Measurements from ENCODE around the gene ADAMTS9. TPM values are rescaled to one million over a fixed set of nuclear protein-coding genes. Genes with fewer than 3 reads are reported as not detected.

The ADAMTS9 gene
- total and polyA plus RNA-seq, 9 of the 15 experiments (the other 6 are each of a cell fraction or from before 2014, with no cell fraction given), result 0.05 to 0.32 (median 0.13) TPM; not detected in 2

- TF ChIP-seq MYC (IDR thresholded peaks at IDR 0.05; ENCODE audit: low read depth, low read length), result no peak
- TF ChIP-seq MYC (CRISPR knock-in tag; IDR thresholded peaks at IDR 0.05; ENCODE audit: borderline replicate concordance, low read depth), result no peak
- no peak for TF ChIP-seq RAD21 (CRISPR knock-in tag; conservative IDR thresholded peaks at IDR 0.05 in 1 of 2, IDR thresholded peaks at IDR 0.05 in 1 of 2)
- no peak for TF ChIP-seq HDGF (IDR thresholded peaks at IDR 0.05)
- no peak for TF ChIP-seq ZNF644 (tag; IDR thresholded peaks at IDR 0.05; ENCODE audit: low read depth)
These were observed 41.2 kb upstream of the ADAMTS9 start (continued) for GRCh38 chr3:64728994-64729393.

- in situ Hi-C loops (cut with MboI) (no loop called here), intact Hi-C loops (cut with micrococcal nuclease) (no loop called here)
- Histone ChIP-seq H4K20me1 (replicated peaks; ENCODE audit: control insufficient read depth, insufficient read depth, low read length) (no peaks in the 10 kb centered on the region), H3K9me3 (replicated peaks; ENCODE audit: control insufficient read depth, insufficient read depth, low read depth, low read length) (no peaks in the 10 kb centered on the region), H3K9ac (ENCODE audit: insufficient read depth in 1 of 2, low read depth in 2 of 2, low read length in 2 of 2) (no peak overlapping the region), H3K27me3 (ENCODE audit: control insufficient read depth in 2 of 2, insufficient read depth in 2 of 2, low read length in 2 of 2) (no peaks in the 10 kb centered on the region; a peak in 1 of 5 replicates), H3K27ac (ENCODE audit: extremely low read depth, low read depth, low read length) (no peak overlapping the region), H3K79me2 (ENCODE audit: control insufficient read depth, insufficient read depth, low read length) (no peaks in the 10 kb centered on the region), H2AFZ (ENCODE audit: low read depth, low read length) (no peak overlapping the region), H3K4me1 (replicated peaks in 1 of 2; ENCODE audit: control insufficient read depth in 2 of 2, insufficient read depth in 2 of 2, low read length in 2 of 2) (no peaks in the 10 kb centered on the region), H3K4me2 (ENCODE audit: insufficient read depth, low read length) (no peak overlapping the region), H3K9me1 (ENCODE audit: control insufficient read depth, insufficient read depth, low read length) (no peaks in the 10 kb centered on the region), H3K4me3 (no peak overlapping the region), H3K36me3 (ENCODE audit: control insufficient read depth, insufficient read depth, low read length) (no peaks in the 10 kb centered on the region)
- DNase-seq (ENCODE audit: extremely low read depth in 1 of 4, low spot score in 3 of 4) (no peak), FAIRE-seq (no peak), ATAC-seq (no peak)
- CTCF ChIA-PET (ENCODE audit: low intra/inter-chr PET ratio), result no interaction called here
- WGBS (ENCODE audit: insufficient coverage, low coverage, missing lambda C conversion rate), result 2% methylated on average over 4 of the region's 4 CpGs
- POLR2A ChIA-PET, result no interaction called here
- TF ChIP-seq ZBTB11 (CRISPR knock-in tag; IDR thresholded peaks at IDR 0.05) (peak in 1 of 3 experiments; percentile 64; a peak in 2 of 6 replicates), ZNF398 (CRISPR knock-in tag; IDR thresholded peaks at IDR 0.05) (no peak), ZNF354B (CRISPR knock-in tag; IDR thresholded peaks at IDR 0.05) (no peak)
- no TSS peak for BruUV-seq (replicated peaks)
These were observed 40.6 kb upstream of the ADAMTS9 start for GRCh38 chr3:64728428-64728827.

All from K562 (cell line).